ENCODE measurements around the gene FBXW10.
A peak's percentile ranks its signal among the peaks of the same experiment; 100 is the strongest.
"Not testable (repeated sequence)": the region's sequence is repeated elsewhere in the genome, so short reads cannot be mapped to it uniquely, and the experiment has no call there.

Gene FBXW10

GRCh38 chr17:18746551-18746950, 2.7 kb downstream of the FBXW10 start:
- not testable (repeated sequence) for H3K4ac ChIP-seq (ENCODE audit: low read depth in 1 of 2, low read length in 2 of 2); H3K14ac ChIP-seq (ENCODE audit: low read length in 2 of 2); H2BK120ac ChIP-seq (ENCODE audit: low read depth, low read length); H3K36me3 ChIP-seq (ENCODE audit: control insufficient read depth in 1 of 2, insufficient read depth in 2 of 2, low read depth in 1 of 2, low read length in 2 of 2); H3K4me1 ChIP-seq (ENCODE audit: control insufficient read depth, insufficient read depth, low read depth, low read length); H2BK5ac ChIP-seq (ENCODE audit: low read depth, low read length, poor library complexity, severe bottlenecking); H4K91ac ChIP-seq (ENCODE audit: low read length); H3K27me3 ChIP-seq (ENCODE audit: control insufficient read depth in 1 of 2, insufficient read depth in 1 of 2, low read length in 2 of 2); H3K4me2 ChIP-seq (ENCODE audit: low read length, poor library complexity, severe bottlenecking); H3K27ac ChIP-seq (ENCODE audit: low read length, poor library complexity, severe bottlenecking); H3K79me1 ChIP-seq (replicated peaks; ENCODE audit: low read length, poor library complexity, severe bottlenecking); H2BK15ac ChIP-seq (ENCODE audit: low read depth, poor library complexity, severe bottlenecking); H3K23ac ChIP-seq (ENCODE audit: low read length in 2 of 2); H3K4me3 ChIP-seq (ENCODE audit: insufficient read depth in 1 of 2, low read depth in 1 of 2, low read length in 2 of 2); H3K9ac ChIP-seq (ENCODE audit: low read length); H2AFZ ChIP-seq (ENCODE audit: low read depth, low read length); H2AK5ac ChIP-seq (ENCODE audit: low read length, severe bottlenecking); H3K9me3 ChIP-seq (ENCODE audit: control insufficient read depth, low read length); H3K18ac ChIP-seq (ENCODE audit: low read depth in 1 of 2, low read length in 2 of 2); H4K8ac ChIP-seq (ENCODE audit: low read length)
- H2BK12ac ChIP-seq (ENCODE audit: low read length in 2 of 2), result peak overlapping the region in 1 of 2 experiments; percentile 42
- WGBS, result no CpG with 5 or more reads among the region's 3 CpGs
- peak; percentile 10 for DNase-seq

DNA sequence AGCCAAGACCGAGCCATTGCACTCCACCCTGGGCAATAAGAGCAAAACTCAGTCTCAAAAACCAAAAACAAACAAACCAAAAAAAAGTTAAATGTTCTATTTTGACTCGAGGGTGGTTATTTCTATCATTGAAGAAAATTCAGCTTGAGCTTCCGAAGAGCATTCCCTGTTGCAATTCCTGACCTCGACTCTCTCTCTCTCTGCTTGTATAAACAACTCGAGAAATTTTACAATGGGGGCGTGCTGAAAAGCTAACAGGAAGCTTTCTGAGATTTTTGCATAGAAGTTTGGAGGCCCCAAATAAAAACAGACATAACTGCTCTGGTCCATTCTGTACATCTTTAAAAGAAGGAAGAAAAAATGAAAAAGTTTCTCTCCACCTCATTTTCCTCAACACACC, 3.6 kb downstream of the FBXW10 start:
- H3K79me1 ChIP-seq (replicated peaks; ENCODE audit: low read length, poor library complexity, severe bottlenecking); H3K4me2 ChIP-seq (ENCODE audit: low read length, poor library complexity, severe bottlenecking); H4K8ac ChIP-seq (ENCODE audit: low read length); H2BK120ac ChIP-seq (ENCODE audit: low read depth, low read length); H3K27ac ChIP-seq (ENCODE audit: low read length, poor library complexity, severe bottlenecking); H4K91ac ChIP-seq (ENCODE audit: low read length); H3K9ac ChIP-seq (ENCODE audit: low read length); H3K36me3 ChIP-seq (ENCODE audit: control insufficient read depth in 1 of 2, insufficient read depth in 2 of 2, low read depth in 1 of 2, low read length in 2 of 2); H2AK5ac ChIP-seq (ENCODE audit: low read length, severe bottlenecking); H2BK15ac ChIP-seq (ENCODE audit: low read depth, poor library complexity, severe bottlenecking); H2BK12ac ChIP-seq (ENCODE audit: low read length in 2 of 2); H2BK5ac ChIP-seq (ENCODE audit: low read depth, low read length, poor library complexity, severe bottlenecking); H3K18ac ChIP-seq (ENCODE audit: low read depth in 1 of 2, low read length in 2 of 2); H3K27me3 ChIP-seq (ENCODE audit: control insufficient read depth in 1 of 2, insufficient read depth in 1 of 2, low read length in 2 of 2); H2AFZ ChIP-seq (ENCODE audit: low read depth, low read length); H3K4ac ChIP-seq (ENCODE audit: low read depth in 1 of 2, low read length in 2 of 2); H3K23ac ChIP-seq (ENCODE audit: low read length in 2 of 2); H3K4me1 ChIP-seq (ENCODE audit: control insufficient read depth, insufficient read depth, low read depth, low read length); H3K9me3 ChIP-seq (ENCODE audit: control insufficient read depth, low read length); H3K14ac ChIP-seq (ENCODE audit: low read length in 2 of 2); H3K4me3 ChIP-seq (ENCODE audit: insufficient read depth in 1 of 2, low read depth in 1 of 2, low read length in 2 of 2): not testable (repeated sequence)
- WGBS, result no CpG with 5 or more reads among the region's 6 CpGs
- peak; percentile 51 for DNase-seq

DNA sequence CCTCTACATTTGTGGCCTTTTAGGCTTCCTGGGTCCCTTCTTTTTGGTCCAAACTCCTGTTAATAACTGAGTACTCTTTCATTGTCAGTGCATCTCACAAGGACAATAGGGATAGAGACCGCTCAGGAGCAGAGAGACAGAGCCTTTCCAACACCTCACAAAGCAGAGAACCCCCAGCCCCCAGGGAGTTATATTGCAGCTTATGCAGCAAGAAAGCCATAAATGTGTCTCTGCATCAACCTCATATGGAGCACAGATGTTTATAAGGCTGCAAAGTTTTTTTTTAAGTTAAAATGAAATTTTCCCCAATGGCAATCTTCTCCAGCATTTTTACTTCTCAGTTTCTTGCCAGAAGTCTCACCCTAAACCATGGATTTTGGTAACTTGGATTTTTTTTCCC, 6.4 kb downstream of the FBXW10 start:
- no CpG with 5 or more reads among the region's 1 CpG for WGBS
- not testable (repeated sequence) for H3K9me3 ChIP-seq (ENCODE audit: control insufficient read depth, low read length)

DNA sequence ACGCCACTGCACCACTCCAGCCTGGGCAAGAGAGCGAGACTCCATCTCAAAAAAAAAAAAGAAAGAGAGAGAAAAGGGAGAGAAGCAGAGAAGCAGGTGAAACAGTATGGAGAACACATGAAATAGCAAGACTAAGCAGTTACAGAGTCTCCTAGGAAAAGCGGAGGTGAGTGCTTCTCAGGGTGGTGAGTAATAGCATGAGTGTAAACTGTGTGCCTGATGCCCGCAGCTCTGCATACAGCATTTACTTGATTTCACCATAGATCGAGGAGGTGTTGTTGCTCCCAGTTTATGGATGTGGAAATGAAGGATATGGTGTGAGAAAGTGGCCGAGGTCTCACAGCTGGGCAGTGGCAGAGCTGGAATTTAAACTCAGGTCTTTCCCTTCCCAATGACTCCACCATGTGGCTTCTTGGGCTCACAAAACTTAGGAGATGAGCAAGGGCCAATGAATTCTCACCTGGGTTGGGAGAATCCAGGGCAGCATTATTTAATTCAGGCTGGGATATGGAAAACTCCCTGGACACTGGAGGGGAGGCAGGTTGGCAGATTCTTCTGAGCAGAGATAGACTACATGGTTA, 10.1 kb downstream of the FBXW10 start:
- not testable (repeated sequence) for H4K91ac ChIP-seq (ENCODE audit: low read length)

More for the DNA sequence above, 6.4 kb downstream of the FBXW10 start:
- H2BK12ac ChIP-seq (ENCODE audit: low read length in 2 of 2); H3K79me1 ChIP-seq (replicated peaks; ENCODE audit: low read length, poor library complexity, severe bottlenecking); DNase-seq; H2BK15ac ChIP-seq (ENCODE audit: low read depth, poor library complexity, severe bottlenecking); H3K4me1 ChIP-seq (ENCODE audit: control insufficient read depth, insufficient read depth, low read depth, low read length); H3K4me2 ChIP-seq (ENCODE audit: low read length, poor library complexity, severe bottlenecking); H4K91ac ChIP-seq (ENCODE audit: low read length); H3K14ac ChIP-seq (ENCODE audit: low read length in 2 of 2); H3K18ac ChIP-seq (ENCODE audit: low read depth in 1 of 2, low read length in 2 of 2); H2BK120ac ChIP-seq (ENCODE audit: low read depth, low read length); H3K4me3 ChIP-seq (ENCODE audit: insufficient read depth in 1 of 2, low read depth in 1 of 2, low read length in 2 of 2); H2AFZ ChIP-seq (ENCODE audit: low read depth, low read length); H3K23ac ChIP-seq (ENCODE audit: low read length in 2 of 2); H3K27me3 ChIP-seq (ENCODE audit: control insufficient read depth in 1 of 2, insufficient read depth in 1 of 2, low read length in 2 of 2); H4K8ac ChIP-seq (ENCODE audit: low read length); H3K36me3 ChIP-seq (ENCODE audit: control insufficient read depth in 1 of 2, insufficient read depth in 2 of 2, low read depth in 1 of 2, low read length in 2 of 2); H2BK5ac ChIP-seq (ENCODE audit: low read depth, low read length, poor library complexity, severe bottlenecking); H3K9ac ChIP-seq (ENCODE audit: low read length); H3K27ac ChIP-seq (ENCODE audit: low read length, poor library complexity, severe bottlenecking); H2AK5ac ChIP-seq (ENCODE audit: low read length, severe bottlenecking); H3K4ac ChIP-seq (ENCODE audit: low read depth in 1 of 2, low read length in 2 of 2): not testable (repeated sequence)

More for the DNA sequence above, 10.1 kb downstream of the FBXW10 start:
- H2BK12ac ChIP-seq (ENCODE audit: low read length in 2 of 2); H3K36me3 ChIP-seq (ENCODE audit: control insufficient read depth in 1 of 2, insufficient read depth in 2 of 2, low read depth in 1 of 2, low read length in 2 of 2); H3K4ac ChIP-seq (ENCODE audit: low read depth in 1 of 2, low read length in 2 of 2); H3K4me3 ChIP-seq (ENCODE audit: insufficient read depth in 1 of 2, low read depth in 1 of 2, low read length in 2 of 2); H3K14ac ChIP-seq (ENCODE audit: low read length in 2 of 2); H3K18ac ChIP-seq (ENCODE audit: low read depth in 1 of 2, low read length in 2 of 2); H3K9ac ChIP-seq (ENCODE audit: low read length); H2AFZ ChIP-seq (ENCODE audit: low read depth, low read length); H3K9me3 ChIP-seq (ENCODE audit: control insufficient read depth, low read length); H2BK5ac ChIP-seq (ENCODE audit: low read depth, low read length, poor library complexity, severe bottlenecking); H4K8ac ChIP-seq (ENCODE audit: low read length); H2BK15ac ChIP-seq (ENCODE audit: low read depth, poor library complexity, severe bottlenecking); H3K23ac ChIP-seq (ENCODE audit: low read length in 2 of 2); H2BK120ac ChIP-seq (ENCODE audit: low read depth, low read length); H3K4me2 ChIP-seq (ENCODE audit: low read length, poor library complexity, severe bottlenecking); H3K4me1 ChIP-seq (ENCODE audit: control insufficient read depth, insufficient read depth, low read depth, low read length); H3K27ac ChIP-seq (ENCODE audit: low read length, poor library complexity, severe bottlenecking); H3K79me1 ChIP-seq (replicated peaks; ENCODE audit: low read length, poor library complexity, severe bottlenecking); H3K27me3 ChIP-seq (ENCODE audit: control insufficient read depth in 1 of 2, insufficient read depth in 1 of 2, low read length in 2 of 2); H2AK5ac ChIP-seq (ENCODE audit: low read length, severe bottlenecking): not testable (repeated sequence)
- WGBS, result 98% methylated on average over 3 of the region's 6 CpGs
- DNase-seq, result peak; percentile 2

Data from mesenchymal stem cell (in vitro differentiated cells and primary cell).